NCI-H1436 (cell line): ENCODE data around the gene SLC30A7.

Source experiments
- DNase-seq: peaks from one replicate; lab custom pipeline; 2025; lab: John Stamatoyannopoulos, UW

SLC30A7 gene

GRCh38 chr1:101027194-101027772 lies 131.4 kb downstream of the SLC30A7 start:
- no peak for DNase-seq

DNA sequence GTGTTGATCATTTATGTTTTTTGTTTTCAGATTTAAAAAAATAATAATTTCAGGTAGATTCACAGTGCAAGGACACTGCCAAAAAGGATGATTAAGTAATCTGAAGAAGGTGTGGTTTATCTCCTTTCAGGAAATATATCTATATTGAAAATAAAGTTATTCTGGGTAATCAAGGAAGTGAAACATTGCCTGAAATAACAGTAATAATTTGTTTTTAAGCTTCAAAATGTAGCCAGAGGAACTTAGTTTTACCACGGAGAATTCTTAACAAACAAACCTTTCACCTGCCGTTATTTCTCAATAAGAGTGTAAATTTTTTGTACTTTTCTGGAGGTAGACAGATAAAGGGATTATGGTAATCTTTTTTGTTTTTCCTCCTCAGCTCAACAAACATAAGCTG lies 132.6 kb downstream of the SLC30A7 start:
- no peak for DNase-seq

GRCh38 chr1:101029184-101029583 lies 133.3 kb downstream of the SLC30A7 start:
- DNase-seq: no peak

DNA sequence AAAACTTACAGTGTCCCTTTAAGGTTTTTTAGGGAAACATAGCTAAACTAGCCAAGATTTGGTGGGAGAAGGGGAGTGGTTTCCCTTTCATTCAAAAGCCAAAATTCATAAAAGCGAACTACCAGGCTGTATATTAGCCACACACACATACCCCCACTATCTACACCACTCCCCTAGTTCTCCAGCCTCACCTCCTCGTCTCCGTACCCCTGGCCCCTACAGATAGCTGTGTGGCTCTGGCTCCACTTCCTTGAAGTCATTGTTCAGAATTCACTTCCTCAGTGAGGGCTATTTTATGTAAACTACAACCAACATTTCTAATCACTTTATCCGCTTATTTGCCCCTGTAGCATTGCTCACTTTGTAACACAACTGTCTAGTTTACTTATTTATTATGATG lies 135.0 kb downstream of the SLC30A7 start:
- DNase-seq: no peak
